ENCODE measurements around the gene NPHP4.
"Not testable (repeated sequence)": the region's sequence is repeated elsewhere in the genome, so short reads cannot be mapped to it uniquely, and the experiment has no call there.

Gene NPHP4

DNA sequence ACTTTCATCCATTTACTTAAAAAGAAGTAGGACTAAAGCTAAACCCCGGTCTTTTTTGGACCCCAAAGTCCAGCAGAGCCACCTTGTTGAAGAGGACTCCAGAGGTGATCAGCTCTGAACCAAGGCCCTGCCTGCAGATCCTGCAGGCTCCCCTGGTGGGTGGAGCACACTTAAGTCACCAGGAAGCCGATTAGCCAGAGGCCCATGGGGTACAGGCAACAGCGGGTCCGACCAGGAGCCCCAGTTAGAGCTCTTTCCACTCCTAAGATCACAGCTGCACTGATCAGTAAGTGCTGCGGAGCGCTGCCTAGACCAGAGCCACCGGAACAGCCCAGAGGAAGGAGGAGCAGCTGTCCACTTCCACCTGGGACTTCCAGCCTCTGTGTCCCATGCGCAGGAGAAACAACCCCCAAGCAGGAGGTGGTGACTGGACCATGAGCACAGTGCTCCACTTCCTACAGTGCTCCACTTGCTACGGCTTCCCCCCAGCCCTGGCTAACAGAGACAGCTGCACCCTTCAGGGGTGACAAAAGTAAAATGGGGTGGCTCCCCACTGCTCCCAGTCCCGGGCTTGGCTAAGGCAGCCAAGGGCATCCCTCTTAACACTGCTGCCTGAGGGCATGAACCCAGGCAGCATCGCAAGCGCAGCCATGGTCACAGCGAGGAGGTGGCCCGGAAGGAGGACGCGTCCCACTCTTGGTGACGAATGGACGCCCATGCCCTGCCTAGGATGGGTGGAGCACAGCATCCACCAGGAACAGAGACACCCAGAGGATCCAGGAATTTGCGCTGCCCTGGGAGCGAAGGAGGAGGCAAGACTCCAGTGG lies 58.0 kb downstream of the NPHP4 start:
- no peak for DNase-seq (ENCODE audit: low read depth, low spot score)

- no peak for DNase-seq (ENCODE audit: low read depth, low spot score)
Measured at GRCh38 chr1:5933676-5934057, 58.6 kb downstream of the NPHP4 start.

GRCh38 chr1:5933050-5933449 lies 59.2 kb downstream of the NPHP4 start:
- DNase-seq (ENCODE audit: low read depth, low spot score), result no peak

- DNase-seq (ENCODE audit: low read depth, low spot score), result no peak
Measured at GRCh38 chr1:5928714-5929400, 63.4 kb downstream of the NPHP4 start.

- DNase-seq (ENCODE audit: low read depth, low spot score), result no peak
Measured at GRCh38 chr1:5927506-5928370, 64.5 kb downstream of the NPHP4 start.

DNA sequence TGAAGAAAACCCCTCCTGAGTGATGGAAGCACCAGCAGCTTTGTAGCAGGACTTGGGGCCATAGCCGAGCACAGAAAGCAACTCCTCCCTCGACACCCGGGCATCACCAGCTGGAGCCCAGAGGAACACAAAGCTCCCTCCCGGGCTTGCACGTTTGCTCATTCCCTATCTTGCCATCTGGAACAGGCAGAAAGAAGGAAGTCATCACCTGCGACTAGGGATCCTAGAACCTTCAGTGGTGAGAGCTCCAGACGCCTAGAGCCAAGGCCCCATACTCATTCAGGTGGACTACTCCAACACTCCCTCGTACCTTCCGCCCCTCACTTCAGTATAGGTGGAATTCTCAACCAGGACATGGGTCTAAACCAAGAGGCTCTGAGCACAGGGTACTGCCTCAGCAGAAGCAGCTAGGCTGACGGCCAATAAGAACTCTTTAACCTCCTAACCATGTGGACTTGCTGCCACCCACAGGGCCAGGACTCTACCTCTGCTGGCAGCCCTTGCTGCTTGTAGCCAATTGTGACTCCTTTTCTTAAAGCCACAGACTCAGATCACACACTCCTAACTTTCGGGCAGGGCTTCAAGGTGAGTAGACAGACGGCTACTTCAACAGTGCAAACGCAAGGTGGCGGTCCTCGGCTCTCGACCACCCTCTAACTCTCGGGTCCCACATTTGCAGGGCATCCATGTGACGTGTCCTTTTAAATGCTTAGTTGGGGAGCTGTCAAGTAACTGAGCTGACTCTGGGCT lies 65.4 kb downstream of the NPHP4 start:
- DNase-seq (ENCODE audit: low read depth, low spot score), result no peak

DNA sequence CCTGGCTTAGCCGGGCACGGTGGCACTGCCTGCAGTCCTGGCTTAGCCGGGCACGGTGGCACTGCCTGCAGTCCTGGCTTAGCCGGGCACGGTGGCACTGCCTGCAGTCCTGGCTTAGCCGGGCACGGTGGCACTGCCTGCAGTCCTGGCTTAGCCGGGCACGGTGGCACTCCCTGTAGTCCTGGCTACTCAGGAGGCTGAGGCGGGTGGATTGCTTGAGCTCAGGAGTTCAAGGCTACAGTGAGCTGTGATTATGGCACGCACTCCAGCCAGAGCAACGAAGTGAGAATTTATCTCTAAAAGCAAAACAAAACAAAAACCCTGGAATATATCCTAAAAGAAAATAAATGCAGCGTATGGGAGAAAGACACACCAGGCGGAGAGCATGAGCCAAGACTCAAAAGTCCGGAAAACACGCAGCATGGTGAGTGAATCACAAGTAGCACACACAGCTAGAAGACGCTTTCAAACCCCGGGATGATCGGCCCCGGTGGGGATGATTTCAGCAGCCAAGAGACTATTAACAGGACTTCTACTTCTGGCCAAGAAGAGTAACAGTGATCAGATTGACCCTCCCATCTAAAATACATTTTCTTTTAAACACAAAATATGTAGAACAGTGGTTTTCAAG lies 69.4 kb downstream of the NPHP4 start:
- not testable (repeated sequence) for DNase-seq (ENCODE audit: low read depth, low spot score)

DNA sequence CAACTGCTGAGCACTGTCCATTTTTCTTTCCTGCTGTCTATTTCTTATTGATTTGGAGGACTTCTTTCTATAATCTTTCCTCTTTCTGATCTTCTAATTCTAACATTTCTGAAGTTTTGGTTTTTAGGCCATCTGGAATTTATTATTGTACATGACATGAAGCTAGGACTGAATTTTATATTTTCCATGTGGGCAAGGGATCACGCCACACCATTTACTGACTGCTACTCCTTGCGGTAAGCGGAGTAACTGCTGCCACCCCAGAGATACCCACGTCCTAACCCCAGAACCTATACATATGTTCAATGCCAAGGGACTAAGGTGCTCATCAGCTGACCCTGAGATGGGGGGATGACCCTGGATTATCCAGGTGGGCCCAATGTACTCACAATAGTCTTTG lies 70.6 kb downstream of the NPHP4 start:
- no peak for DNase-seq (ENCODE audit: low read depth, low spot score)

DNA sequence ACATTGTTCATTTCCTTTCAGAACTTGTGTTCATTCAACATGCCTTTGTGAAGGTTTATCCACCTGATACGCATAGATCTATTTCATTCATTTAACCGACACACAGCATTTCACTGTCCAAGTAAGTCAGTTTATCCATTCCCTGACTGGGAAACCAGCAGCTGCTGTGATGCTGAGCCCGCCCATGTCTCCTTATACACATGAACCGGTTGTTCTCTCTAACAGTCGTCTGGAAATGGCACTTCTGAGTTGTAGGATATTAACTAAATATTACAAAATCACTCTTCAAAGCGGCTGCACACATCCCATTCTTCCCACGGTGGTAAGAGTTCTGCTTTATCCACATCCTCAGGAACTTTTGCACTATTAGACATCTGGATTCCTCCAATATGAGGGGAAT lies 71.1 kb downstream of the NPHP4 start:
- DNase-seq (ENCODE audit: low read depth, low spot score), result no peak

DNA sequence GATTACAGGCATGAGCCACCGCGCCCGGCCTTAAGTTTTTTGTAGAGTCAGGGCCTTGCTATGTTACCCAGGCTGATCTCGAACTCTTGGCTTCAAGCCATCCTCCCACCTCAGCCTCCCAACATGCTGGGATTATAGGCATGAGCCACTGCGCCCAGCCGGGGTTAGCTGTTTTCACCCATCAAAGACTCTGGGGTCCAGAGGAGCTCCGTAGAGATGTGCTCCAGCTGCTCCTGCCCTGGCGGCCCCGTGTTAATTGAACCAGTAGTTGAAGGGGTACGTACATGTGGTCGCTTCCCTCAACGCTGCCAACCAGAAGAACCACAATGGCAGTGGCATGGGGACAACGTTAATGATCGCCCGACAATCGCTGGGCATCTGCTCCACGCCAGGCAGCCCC lies 72.0 kb downstream of the NPHP4 start:
- no peak for DNase-seq (ENCODE audit: low read depth, low spot score)

- no peak for DNase-seq (ENCODE audit: low read depth, low spot score)
Measured at GRCh38 chr1:5918275-5918649, 74.0 kb downstream of the NPHP4 start.

DNA sequence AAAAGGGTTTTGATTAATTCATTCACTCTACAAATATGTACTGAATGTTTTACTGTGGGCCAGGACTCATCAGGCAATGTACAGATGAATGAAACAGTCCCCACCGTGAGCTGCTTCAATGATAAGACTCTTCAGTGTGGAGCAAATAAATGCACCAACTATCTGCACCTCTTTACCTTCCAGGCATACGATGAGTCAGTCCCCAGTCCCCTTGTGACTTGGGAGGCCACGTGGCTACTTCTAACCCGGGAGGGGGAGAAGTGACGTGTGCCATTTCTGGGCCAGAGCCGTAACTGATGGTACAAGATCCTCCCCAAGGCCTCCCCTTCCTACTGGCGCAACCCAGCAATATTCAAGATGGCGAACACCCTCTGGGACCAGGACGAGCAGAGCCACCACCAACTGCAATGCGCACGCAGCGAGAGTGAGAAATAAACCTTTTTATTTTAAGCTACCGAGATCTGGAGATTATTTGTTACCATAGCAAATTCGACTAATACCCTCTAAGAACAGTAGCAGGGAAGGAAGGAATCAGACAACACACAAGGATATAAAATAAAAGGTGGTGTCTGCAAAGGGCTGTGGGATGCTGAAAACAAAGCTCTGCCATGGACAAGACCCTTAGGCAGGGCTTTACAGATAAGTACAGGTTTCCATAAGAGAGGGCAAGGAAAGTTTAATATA lies 74.5 kb downstream of the NPHP4 start:
- DNase-seq (ENCODE audit: low read depth, low spot score), result no peak

DNA sequence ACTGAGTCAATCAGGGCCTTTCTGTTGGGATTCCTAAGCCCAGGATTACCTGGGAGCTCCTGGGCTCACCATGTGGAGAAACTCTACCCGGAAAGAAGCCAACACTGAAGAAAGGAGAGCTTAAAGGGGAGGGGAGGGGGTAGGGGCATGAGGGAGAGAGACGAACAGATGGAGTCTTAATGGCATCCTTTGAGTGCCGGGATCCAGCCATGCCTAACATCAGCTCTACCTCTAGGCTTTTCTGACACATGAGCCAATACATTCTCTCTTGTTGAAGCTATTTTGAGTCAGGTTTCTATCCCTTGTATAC lies 75.0 kb downstream of the NPHP4 start:
- DNase-seq (ENCODE audit: low read depth, low spot score), result no peak

DNA sequence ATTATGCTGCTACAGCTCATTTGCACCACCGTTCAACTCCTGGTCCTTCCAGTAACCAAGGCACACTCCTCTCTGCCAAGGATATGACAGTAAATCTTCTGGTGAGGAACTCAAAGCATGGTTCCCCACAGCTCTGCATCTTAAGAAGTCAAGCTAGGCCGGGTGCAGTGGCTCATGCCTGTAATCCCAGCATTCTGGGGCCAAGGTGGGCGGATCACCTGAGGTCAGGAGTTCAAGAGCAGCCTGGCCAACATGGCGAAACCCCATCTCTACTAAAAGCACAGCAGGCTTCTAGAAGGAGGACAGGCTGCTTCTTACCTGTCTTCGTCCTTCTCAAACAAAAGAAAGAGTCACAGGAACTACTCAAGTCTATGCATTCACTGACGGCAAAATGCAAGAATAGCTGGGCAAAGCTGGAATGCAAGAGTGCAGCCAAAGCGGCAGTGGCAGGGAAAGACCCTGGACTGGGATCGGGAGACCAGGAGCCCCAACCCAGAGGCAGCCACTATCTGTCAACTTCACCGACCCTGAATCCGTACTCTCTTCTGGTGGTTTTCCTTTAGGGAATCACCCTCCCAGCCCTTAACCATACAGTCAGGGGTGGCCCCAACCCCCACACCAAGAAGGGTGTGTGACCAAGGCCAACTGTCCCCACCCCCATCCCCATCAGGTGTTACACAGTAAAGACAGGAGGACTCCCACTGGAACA lies 75.5 kb downstream of the NPHP4 start:
- DNase-seq (ENCODE audit: low read depth, low spot score), result no peak

GRCh38 chr1:5915587-5916571 lies 76.3 kb downstream of the NPHP4 start:
- no peak for DNase-seq (ENCODE audit: low read depth, low spot score)

GRCh38 chr1:5914676-5915365 lies 77.4 kb downstream of the NPHP4 start:
- no peak for DNase-seq (ENCODE audit: low read depth, low spot score)

DNA sequence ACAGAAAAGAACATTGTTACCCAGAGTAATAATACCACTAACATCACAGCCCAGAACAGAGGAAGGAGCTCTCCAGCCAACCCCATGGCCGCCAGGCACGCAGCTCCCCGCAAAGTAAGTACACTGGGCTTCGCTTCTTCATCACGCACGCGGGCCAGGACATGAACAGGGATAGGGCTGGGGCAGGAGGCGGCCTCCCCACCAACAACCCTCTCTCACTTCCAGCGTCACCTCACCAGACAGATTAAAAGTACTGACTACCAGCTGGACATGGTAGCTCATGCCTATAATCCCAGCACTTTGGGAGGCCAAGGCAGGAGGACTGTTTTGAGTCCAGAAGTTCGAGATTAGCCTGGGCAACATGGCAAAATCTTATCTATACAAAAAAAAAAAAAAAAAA lies 78.3 kb downstream of the NPHP4 start:
- no peak for DNase-seq (ENCODE audit: low read depth, low spot score)

Measured in iPS DF 19.7 (cell line).